Right lobe of liver (tissue), 4 donors: ENCODE measurements around the gene SF3B6.

Experiments used
- POLR2A ChIP-seq: fragments of 450-650 bp; IDR thresholded peaks from one replicate; pipeline ENCODE4 v1.6.1; 2017; ENCODE audit warnings: antibody characterized with exemption, mild to moderate bottlenecking
- TF ChIP-seq, protein P1 (sequence below), 4 donors: fragments of 200-600 bp in 3 of 4; fragments of 450-650 bp in 1 of 4; IDR thresholded peaks; one replicate each; pipeline versions ENCODE4 v1.5.1 to v1.8.0; 2016 to 2022; ENCODE audit warnings: antibody characterized with exemption in 4 of 4, mild to moderate bottlenecking in 2 of 4
- donor health status: DM: no; HTN: no; CAD: no.
- donor health status: DM: no; HTN: no; CAD: no.
- donor health status: DM: no; HTN: yes; CAD: no.

DNA sequence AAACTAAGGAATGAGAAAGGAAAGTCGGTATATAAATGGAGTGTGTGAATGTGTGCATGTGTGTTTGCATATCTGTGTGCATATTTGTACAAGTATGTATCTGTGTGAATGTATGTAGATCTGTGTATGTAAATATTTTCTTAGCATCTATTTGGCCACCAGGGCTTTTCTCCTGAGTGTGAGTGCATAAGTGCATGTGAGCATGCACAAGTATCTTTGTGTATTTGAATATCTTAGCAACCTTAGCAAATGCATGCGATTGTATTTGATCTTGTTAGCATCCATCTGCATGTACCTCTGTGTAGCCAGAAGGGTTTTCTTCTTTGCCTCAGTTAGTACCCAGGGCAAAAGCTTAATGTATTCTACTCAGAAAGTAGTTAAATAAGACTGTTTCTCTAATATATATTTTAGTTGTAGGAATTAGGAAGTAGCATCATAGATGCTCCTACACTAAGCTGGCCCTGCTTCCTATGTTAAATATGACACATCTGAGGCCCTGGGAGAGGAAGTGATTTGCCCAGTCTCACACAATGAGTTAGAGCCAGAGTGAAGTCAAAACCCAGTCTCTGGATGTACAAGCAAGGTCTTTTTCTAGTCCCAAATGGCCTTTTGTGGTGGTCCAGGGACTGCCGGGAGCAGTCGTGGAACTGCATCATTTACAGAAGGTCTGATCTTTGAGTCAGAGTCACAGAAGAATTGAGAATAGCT is 17.4 kb downstream of the SF3B6 start:
- TF ChIP-seq, protein P1, sequence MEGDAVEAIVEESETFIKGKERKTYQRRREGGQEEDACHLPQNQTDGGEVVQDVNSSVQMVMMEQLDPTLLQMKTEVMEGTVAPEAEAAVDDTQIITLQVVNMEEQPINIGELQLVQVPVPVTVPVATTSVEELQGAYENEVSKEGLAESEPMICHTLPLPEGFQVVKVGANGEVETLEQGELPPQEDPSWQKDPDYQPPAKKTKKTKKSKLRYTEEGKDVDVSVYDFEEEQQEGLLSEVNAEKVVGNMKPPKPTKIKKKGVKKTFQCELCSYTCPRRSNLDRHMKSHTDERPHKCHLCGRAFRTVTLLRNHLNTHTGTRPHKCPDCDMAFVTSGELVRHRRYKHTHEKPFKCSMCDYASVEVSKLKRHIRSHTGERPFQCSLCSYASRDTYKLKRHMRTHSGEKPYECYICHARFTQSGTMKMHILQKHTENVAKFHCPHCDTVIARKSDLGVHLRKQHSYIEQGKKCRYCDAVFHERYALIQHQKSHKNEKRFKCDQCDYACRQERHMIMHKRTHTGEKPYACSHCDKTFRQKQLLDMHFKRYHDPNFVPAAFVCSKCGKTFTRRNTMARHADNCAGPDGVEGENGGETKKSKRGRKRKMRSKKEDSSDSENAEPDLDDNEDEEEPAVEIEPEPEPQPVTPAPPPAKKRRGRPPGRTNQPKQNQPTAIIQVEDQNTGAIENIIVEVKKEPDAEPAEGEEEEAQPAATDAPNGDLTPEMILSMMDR (IDR thresholded peaks at IDR 0.05) = no peak
- no peak for TF ChIP-seq POLR2A
